SU-DHL-6 (cell line): ENCODE results near the gene KIF2C.

Experiments
- CTCF ChIP-seq: fragments of 200-600 bp; sonication (generic); IDR thresholded peaks from one replicate; pipeline ENCODE4 v1.5.1; 2017; ENCODE audit warnings: antibody characterized with exemption, mild to moderate bottlenecking, low read length, moderate library complexity; ENCODE audit not compliant: insufficient read depth, poor library complexity, severe bottlenecking
- EZH2phosphoT487 ChIP-seq: fragments of 200-600 bp; sonication (generic), shearing (Covaris generic); conservative IDR thresholded peaks from 2 replicates; pipeline ENCODE4 v1.6.1; 2018; ENCODE audit warnings: mild to moderate bottlenecking, antibody characterized with exemption, low read length, moderate library complexity, mixed read lengths

- no peak for TF ChIP-seq EZH2phosphoT487
- no peak for TF ChIP-seq CTCF
Observed at GRCh38 chr1:44724296-44724954, 15.2 kb upstream of the KIF2C start.
